Tibial nerve (tissue), 4 donors: Measurements from ENCODE around the gene COL6A3. TPM values are rescaled to one million over a fixed set of nuclear protein-coding genes. Genes with fewer than 3 reads are reported as not detected.

ENCODE experiments used
- DNase-seq, 2 donors: peaks; one replicate each; pipeline ENCODE4 v3.0.0-alpha.2; 2019; ENCODE audit warnings: low spot score in 2 of 2
- H3K27ac ChIP-seq, 4 donors: fragments of 200-600 bp; sonication (generic) in 3 of 4; one replicate each; pipeline ENCODE4 v1.5.1; 2017 to 2019; ENCODE audit warnings: mild to moderate bottlenecking in 1 of 4
- H3K27me3 ChIP-seq, 2 donors: fragments of 200-600 bp; sonication (generic) in 1 of 2; one replicate each; pipeline versions ENCODE4 v1.5.1 to v1.6.0; 2017 to 2019
- H3K36me3 ChIP-seq, 3 donors: fragments of 200-600 bp; sonication (generic); one replicate each; pipeline ENCODE4 v1.5.1; 2018 to 2019
- H3K4me1 ChIP-seq, 4 donors: fragments of 200-600 bp; sonication (generic) in 3 of 4; one replicate each; pipeline ENCODE4 v1.5.1; 2017 to 2019
- H3K4me3 ChIP-seq, 4 donors: fragments of 200-600 bp; sonication (generic) in 3 of 4; one replicate each; pipeline ENCODE4 v1.5.1; 2017 to 2019; ENCODE audit warnings: mild to moderate bottlenecking in 1 of 4, moderate library complexity in 1 of 4
- H3K9me3 ChIP-seq, 4 donors: fragments of 200-600 bp; sonication (generic) in 3 of 4; one replicate each; pipeline ENCODE4 v1.5.1; 2017 to 2019
- EP300 ChIP-seq, 2 donors: sonication (generic); formaldehyde crosslinking; IDR thresholded peaks; one replicate each; pipeline ENCODE4 v1.6.1; 2017; ENCODE audit warnings: antibody characterized with exemption in 2 of 2, mild to moderate bottlenecking in 1 of 2
- POLR2A ChIP-seq, 2 donors: fragments of 450-650 bp; IDR thresholded peaks; one replicate each; pipeline ENCODE4 v1.6.1; 2017; ENCODE audit warnings: antibody characterized with exemption in 2 of 2, mild to moderate bottlenecking in 2 of 2, moderate library complexity in 2 of 2
- WGBS, 2 donors: methylation state at CpG; one replicate each; pipeline ENCODE4 v1.1.5; 2018; 5-methylcytosine and 5-hydroxymethylcytosine counted together
- total RNA-seq, 4 donors: library from RNA; depleted of rRNA; stranded (reverse); fragments of >200 nt; gene quantifications; one replicate each; pipeline ENCODE4 v1.1.0, GENCODE V29; 2016
- TF ChIP-seq, protein P1 (sequence below), 5 experiments: fragments of 200-600 bp in 3 of 5; fragments of 450-650 bp in 2 of 5; sonication (generic) in 3 of 5; IDR thresholded peaks; one replicate each; pipeline ENCODE4 v1.5.1; 2016 to 2019; ENCODE audit warnings: antibody characterized with exemption in 5 of 5, mild to moderate bottlenecking in 3 of 5, moderate library complexity in 2 of 5

The COL6A3 gene
- total RNA-seq, 4 donors from 2014 or later, result 228 to 558 (median 364) TPM

DNA sequence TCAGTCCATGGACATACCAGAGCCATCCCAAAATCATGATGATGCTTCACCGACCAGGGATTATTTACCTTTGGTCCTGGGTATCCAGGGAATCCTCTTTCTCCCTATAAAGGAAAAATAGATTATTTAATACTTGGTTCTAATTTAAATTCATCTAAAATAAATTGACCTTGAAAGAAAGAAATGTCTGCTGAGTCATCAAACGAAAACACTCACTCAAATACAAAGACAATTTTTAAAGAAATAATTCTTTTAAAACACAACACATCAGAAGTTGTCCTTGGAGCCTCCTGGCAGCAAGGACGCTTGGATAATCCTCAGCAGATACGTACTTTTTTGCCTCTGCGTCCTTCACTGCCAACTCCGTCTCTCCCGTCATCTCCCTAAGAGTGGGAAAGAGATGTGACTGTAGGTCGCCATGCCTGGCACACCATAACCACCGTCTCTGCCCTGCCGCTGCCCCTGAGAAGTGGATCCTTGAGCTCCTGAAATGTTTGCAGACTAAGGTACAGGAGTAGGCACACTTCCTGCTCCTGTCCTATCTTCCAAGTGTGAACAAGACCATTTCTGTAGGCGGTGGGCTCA, 65.6 kb downstream of the COL6A3 start:
- 85 to 89% methylated on average over 11 of the region's 11 CpGs for WGBS, 2 donors
- H3K9me3 ChIP-seq, result no peaks in the 10 kb centered on the region
- H3K27me3 ChIP-seq, result no peaks in the 10 kb centered on the region
- peaks cover 0 to 44% (median 4%) of the 10 kb centered on the region in 3 donors for H3K36me3 ChIP-seq
- no peak overlapping the region for H3K4me3 ChIP-seq
- no peak for DNase-seq
- peaks cover 0 to 16% (median 0%) of the 10 kb centered on the region in 4 donors for H3K4me1 ChIP-seq
- TF ChIP-seq, protein P1, sequence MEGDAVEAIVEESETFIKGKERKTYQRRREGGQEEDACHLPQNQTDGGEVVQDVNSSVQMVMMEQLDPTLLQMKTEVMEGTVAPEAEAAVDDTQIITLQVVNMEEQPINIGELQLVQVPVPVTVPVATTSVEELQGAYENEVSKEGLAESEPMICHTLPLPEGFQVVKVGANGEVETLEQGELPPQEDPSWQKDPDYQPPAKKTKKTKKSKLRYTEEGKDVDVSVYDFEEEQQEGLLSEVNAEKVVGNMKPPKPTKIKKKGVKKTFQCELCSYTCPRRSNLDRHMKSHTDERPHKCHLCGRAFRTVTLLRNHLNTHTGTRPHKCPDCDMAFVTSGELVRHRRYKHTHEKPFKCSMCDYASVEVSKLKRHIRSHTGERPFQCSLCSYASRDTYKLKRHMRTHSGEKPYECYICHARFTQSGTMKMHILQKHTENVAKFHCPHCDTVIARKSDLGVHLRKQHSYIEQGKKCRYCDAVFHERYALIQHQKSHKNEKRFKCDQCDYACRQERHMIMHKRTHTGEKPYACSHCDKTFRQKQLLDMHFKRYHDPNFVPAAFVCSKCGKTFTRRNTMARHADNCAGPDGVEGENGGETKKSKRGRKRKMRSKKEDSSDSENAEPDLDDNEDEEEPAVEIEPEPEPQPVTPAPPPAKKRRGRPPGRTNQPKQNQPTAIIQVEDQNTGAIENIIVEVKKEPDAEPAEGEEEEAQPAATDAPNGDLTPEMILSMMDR (IDR thresholded peaks at IDR 0.05), result no peak
- TF ChIP-seq POLR2A (IDR thresholded peaks at IDR 0.05), result no peak
- TF ChIP-seq EP300 (IDR thresholded peaks at IDR 0.05), result no peak
- H3K27ac ChIP-seq, result no peak overlapping the region

DNA sequence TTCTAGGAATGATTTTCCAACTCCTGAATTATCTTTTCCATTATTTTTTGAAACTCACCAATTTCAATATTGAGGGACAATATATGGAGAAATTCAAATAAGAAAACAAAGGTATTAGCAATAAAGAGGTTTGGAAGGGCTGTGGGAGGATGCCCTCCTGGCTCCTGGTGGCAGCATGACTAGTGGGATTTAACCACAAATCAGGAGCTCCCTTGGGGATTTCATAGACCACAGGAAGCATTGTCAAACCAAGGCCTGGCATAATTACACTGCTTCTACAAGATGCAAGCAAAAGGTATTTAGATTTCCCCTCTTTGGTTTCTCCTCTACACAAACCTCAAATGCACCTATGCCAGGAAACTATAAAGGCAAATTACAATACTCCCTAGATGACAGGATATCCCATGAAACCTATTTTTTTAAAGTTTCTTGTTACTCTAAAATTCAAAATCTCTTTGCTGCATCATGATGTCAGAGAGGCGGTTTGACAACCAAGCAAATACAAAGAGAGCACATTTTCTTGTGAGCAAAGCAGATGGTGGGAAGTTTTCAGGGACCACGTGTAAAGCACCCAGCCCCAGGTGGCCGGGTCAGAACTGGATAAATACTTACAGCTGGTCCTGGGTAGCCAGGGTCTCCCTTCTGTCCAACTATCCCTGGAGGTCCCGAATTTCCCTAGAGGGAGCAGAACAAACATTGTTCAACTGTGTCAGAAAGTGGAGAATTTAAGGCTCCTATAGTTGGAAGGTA, 67.9 kb downstream of the COL6A3 start:
- WGBS, 2 donors, result 67 to 80% methylated on average over 4 of the region's 4 CpGs
- no peak for DNase-seq
- Histone ChIP-seq H3K27ac (no peak overlapping the region), H3K36me3 (peaks cover 0 to 45% (median 0%) of the 10 kb centered on the region in 3 donors), H3K4me3 (no peak overlapping the region), H3K4me1 (peaks cover 0 to 21% (median 0%) of the 10 kb centered on the region in 4 donors), H3K27me3 (no peaks in the 10 kb centered on the region), H3K9me3 (no peaks in the 10 kb centered on the region)
- TF ChIP-seq POLR2A (IDR thresholded peaks at IDR 0.05) (no peak), EP300 (IDR thresholded peaks at IDR 0.05) (no peak)
- TF ChIP-seq, protein P1 (IDR thresholded peaks at IDR 0.05), result no peak

DNA sequence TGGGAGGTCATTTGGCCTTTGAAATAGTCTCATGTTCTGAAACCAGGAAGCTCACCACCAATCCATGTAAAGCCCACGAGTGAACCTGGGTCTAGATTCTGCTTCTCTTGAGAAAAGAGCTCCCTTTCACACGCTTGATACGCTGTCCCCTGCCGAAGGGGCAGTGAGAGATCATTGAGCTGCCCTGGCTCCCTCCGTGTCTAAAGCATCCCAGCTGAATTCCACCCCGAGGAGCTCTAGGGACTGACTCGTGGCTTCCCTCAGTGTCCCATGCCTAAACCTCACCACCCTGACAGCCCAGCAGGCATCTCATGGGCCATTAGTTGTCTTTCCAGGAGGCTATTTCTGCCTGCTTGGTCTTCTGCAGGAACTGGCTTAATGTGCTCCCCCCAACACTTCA, 68.6 kb downstream of the COL6A3 start:
- Histone ChIP-seq H3K27ac (peak overlapping the region in 1 of 4 donors; percentile 60), H3K4me3 (no peak overlapping the region), H3K36me3 (peaks cover 0 to 51% (median 0%) of the 10 kb centered on the region in 3 donors), H3K9me3 (no peaks in the 10 kb centered on the region), H3K4me1 (peaks cover 0 to 14% (median 0%) of the 10 kb centered on the region in 4 donors), H3K27me3 (no peaks in the 10 kb centered on the region)
- TF ChIP-seq EP300 (IDR thresholded peaks at IDR 0.05), result no peak
- TF ChIP-seq, protein P1 (IDR thresholded peaks at IDR 0.05), result no peak
- TF ChIP-seq POLR2A (IDR thresholded peaks at IDR 0.05), result no peak
- no peak for DNase-seq
- WGBS, 2 donors, result 72 to 80% methylated on average over 7 of the region's 7 CpGs

DNA sequence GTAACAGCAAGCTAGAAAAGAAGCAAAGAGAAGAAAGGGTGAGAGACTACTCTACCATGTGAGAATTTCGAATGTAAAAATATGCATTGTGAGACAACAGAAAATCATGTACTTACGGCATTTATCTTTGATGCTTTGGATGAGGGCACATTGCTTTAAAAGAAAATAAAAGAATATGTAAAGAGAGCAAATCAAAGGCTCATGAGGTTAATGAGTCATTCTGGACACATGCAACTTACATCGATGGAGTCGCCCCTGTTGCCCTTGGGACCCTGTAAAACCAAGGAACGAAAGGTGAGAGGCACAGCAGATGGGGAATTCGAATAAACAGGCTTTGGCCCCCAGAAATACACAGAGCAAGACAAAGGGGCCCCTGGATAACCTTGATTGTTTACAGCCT, 69.0 kb downstream of the COL6A3 start:
- no peak overlapping the region for H3K4me3 ChIP-seq
- peak overlapping the region in 1 of 4 donors; percentile 60 for H3K27ac ChIP-seq
- H3K36me3 ChIP-seq, result peaks cover 0 to 56% (median 0%) of the 10 kb centered on the region in 3 donors
- TF ChIP-seq, protein P1 (IDR thresholded peaks at IDR 0.05), result no peak
- TF ChIP-seq EP300 (IDR thresholded peaks at IDR 0.05) (no peak), POLR2A (IDR thresholded peaks at IDR 0.05) (no peak)
- no peaks in the 10 kb centered on the region for H3K27me3 ChIP-seq
- 74 to 77% methylated on average over 6 of the region's 6 CpGs for WGBS, 2 donors
- no peaks in the 10 kb centered on the region for H3K9me3 ChIP-seq
- no peak for DNase-seq
- H3K4me1 ChIP-seq, result peaks cover 0 to 9% (median 0%) of the 10 kb centered on the region in 4 donors

DNA sequence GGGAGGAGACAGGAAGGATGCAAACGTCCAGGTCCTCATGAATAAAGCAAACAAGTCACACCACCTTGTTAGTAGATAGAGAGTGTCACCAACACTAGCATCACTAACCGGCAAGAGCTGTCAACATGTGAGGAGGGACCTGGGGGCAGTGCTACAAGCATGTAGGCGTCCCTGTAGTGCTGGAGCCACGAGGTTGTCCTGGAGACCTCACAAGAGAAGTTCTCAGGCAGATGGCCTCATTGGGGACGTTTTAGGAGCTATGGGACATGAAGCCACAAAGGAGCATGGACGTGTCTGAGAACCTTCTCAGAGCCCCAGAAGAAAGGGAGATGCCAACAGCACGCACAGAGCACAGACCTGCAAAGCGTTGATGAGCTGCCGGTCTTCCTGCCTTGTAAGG, 70.0 kb downstream of the COL6A3 start:
- no peak for DNase-seq
- Histone ChIP-seq H3K4me3 (no peak overlapping the region), H3K27me3 (no peaks in the 10 kb centered on the region), H3K9me3 (no peaks in the 10 kb centered on the region), H3K36me3 (peaks cover 0 to 61% (median 0%) of the 10 kb centered on the region in 3 donors), H3K4me1 (peaks cover 0 to 5% (median 0%) of the 10 kb centered on the region in 4 donors), H3K27ac (no peak overlapping the region)
- TF ChIP-seq POLR2A (IDR thresholded peaks at IDR 0.05) (no peak), EP300 (IDR thresholded peaks at IDR 0.05) (no peak)
- TF ChIP-seq, protein P1 (IDR thresholded peaks at IDR 0.05), result no peak
- 72 to 81% methylated on average over 9 of the region's 9 CpGs for WGBS, 2 donors
